ENCODE results near the gene B3GNT4.
"Not testable (repeated sequence)": the region's sequence is repeated elsewhere in the genome, so short reads cannot be mapped to it uniquely, and the experiment has no call there.

Gene B3GNT4

GRCh38 chr12:122227341-122227740, 23.8 kb downstream of the B3GNT4 start:
- Histone ChIP-seq H3K4me3 (ENCODE audit: low read length) (no peak overlapping the region), H3K4me2 (ENCODE audit: low read length) (no peak overlapping the region), H3K4me1 (ENCODE audit: control insufficient read depth, insufficient read depth, low read length) (peaks cover 17% of the 10 kb centered on the region), H3K9me3 (replicated peaks; ENCODE audit: low read length) (no peaks in the 10 kb centered on the region), H3K9ac (ENCODE audit: low read depth, low read length) (no peak overlapping the region), H3K27me3 (ENCODE audit: control insufficient read depth, insufficient read depth, low read length) (no peaks in the 10 kb centered on the region), H3K36me3 (ENCODE audit: insufficient read depth, low read length) (peaks cover 20% of the 10 kb centered on the region)

GRCh38 chr12:122228092-122228491, 24.6 kb downstream of the B3GNT4 start:
- peaks cover 24% of the 10 kb centered on the region for H3K36me3 ChIP-seq (ENCODE audit: insufficient read depth, low read length)
- H3K4me2 ChIP-seq (ENCODE audit: low read length): no peak overlapping the region
- H3K9me3 ChIP-seq (replicated peaks; ENCODE audit: low read length): no peaks in the 10 kb centered on the region
- peaks cover 17% of the 10 kb centered on the region for H3K4me1 ChIP-seq (ENCODE audit: control insufficient read depth, insufficient read depth, low read length)
- H3K4me3 ChIP-seq (ENCODE audit: low read length): no peak overlapping the region
- no peak overlapping the region for H3K9ac ChIP-seq (ENCODE audit: low read depth, low read length)
- no peaks in the 10 kb centered on the region for H3K27me3 ChIP-seq (ENCODE audit: control insufficient read depth, insufficient read depth, low read length)

GRCh38 chr12:122230798-122231197, 27.3 kb downstream of the B3GNT4 start:
- H3K36me3 ChIP-seq (ENCODE audit: insufficient read depth, low read length): peaks cover 26% of the 10 kb centered on the region
- no peak overlapping the region for H3K4me2 ChIP-seq (ENCODE audit: low read length)
- H3K9me3 ChIP-seq (replicated peaks; ENCODE audit: low read length): no peaks in the 10 kb centered on the region
- no peak overlapping the region for H3K4me3 ChIP-seq (ENCODE audit: low read length)
- H3K4me1 ChIP-seq (ENCODE audit: control insufficient read depth, insufficient read depth, low read length): peaks cover 9% of the 10 kb centered on the region
- H3K27me3 ChIP-seq (ENCODE audit: control insufficient read depth, insufficient read depth, low read length): no peaks in the 10 kb centered on the region
- no peak overlapping the region for H3K9ac ChIP-seq (ENCODE audit: low read depth, low read length)

- H3K4me2 ChIP-seq (ENCODE audit: low read length): no peak overlapping the region
- H3K9me3 ChIP-seq (replicated peaks; ENCODE audit: low read length): no peaks in the 10 kb centered on the region
- no peaks in the 10 kb centered on the region for H3K27me3 ChIP-seq (ENCODE audit: control insufficient read depth, insufficient read depth, low read length)
- no peak overlapping the region for H3K4me3 ChIP-seq (ENCODE audit: low read length)
- no peaks in the 10 kb centered on the region for H3K4me1 ChIP-seq (ENCODE audit: control insufficient read depth, insufficient read depth, low read length)
- H3K9ac ChIP-seq (ENCODE audit: low read depth, low read length): no peak overlapping the region
- H3K36me3 ChIP-seq (ENCODE audit: insufficient read depth, low read length): peaks cover 30% of the 10 kb centered on the region
These were observed 29.2 kb downstream of the B3GNT4 start for GRCh38 chr12:122232691-122233090.

GRCh38 chr12:122235741-122236140, 32.2 kb downstream of the B3GNT4 start:
- Histone ChIP-seq H3K9ac (ENCODE audit: low read depth, low read length) (no peak overlapping the region), H3K4me2 (ENCODE audit: low read length) (no peak overlapping the region), H3K4me1 (ENCODE audit: control insufficient read depth, insufficient read depth, low read length) (no peaks in the 10 kb centered on the region), H3K4me3 (ENCODE audit: low read length) (no peak overlapping the region), H3K27me3 (ENCODE audit: control insufficient read depth, insufficient read depth, low read length) (no peaks in the 10 kb centered on the region), H3K9me3 (replicated peaks; ENCODE audit: low read length) (no peaks in the 10 kb centered on the region), H3K36me3 (ENCODE audit: insufficient read depth, low read length) (peaks cover 29% of the 10 kb centered on the region)

- H3K4me3 ChIP-seq (ENCODE audit: low read length): no peak overlapping the region
- H3K27me3 ChIP-seq (ENCODE audit: control insufficient read depth, insufficient read depth, low read length): no peaks in the 10 kb centered on the region
- H3K9ac ChIP-seq (ENCODE audit: low read depth, low read length): no peak overlapping the region
- H3K4me2 ChIP-seq (ENCODE audit: low read length): no peak overlapping the region
- no peaks in the 10 kb centered on the region for H3K4me1 ChIP-seq (ENCODE audit: control insufficient read depth, insufficient read depth, low read length)
- peaks cover 22% of the 10 kb centered on the region for H3K36me3 ChIP-seq (ENCODE audit: insufficient read depth, low read length)
- H3K9me3 ChIP-seq (replicated peaks; ENCODE audit: low read length): no peaks in the 10 kb centered on the region
These were observed 35.4 kb downstream of the B3GNT4 start for GRCh38 chr12:122238861-122239260.

- no peaks in the 10 kb centered on the region for H3K27me3 ChIP-seq (ENCODE audit: control insufficient read depth, insufficient read depth, low read length)
- H3K36me3 ChIP-seq (ENCODE audit: insufficient read depth, low read length): peaks cover 11% of the 10 kb centered on the region
- no peak overlapping the region for H3K9ac ChIP-seq (ENCODE audit: low read depth, low read length)
- no peaks in the 10 kb centered on the region for H3K9me3 ChIP-seq (replicated peaks; ENCODE audit: low read length)
- no peaks in the 10 kb centered on the region for H3K4me1 ChIP-seq (ENCODE audit: control insufficient read depth, insufficient read depth, low read length)
- no peak overlapping the region for H3K4me2 ChIP-seq (ENCODE audit: low read length)
- H3K4me3 ChIP-seq (ENCODE audit: low read length): no peak overlapping the region
These were observed 40.5 kb downstream of the B3GNT4 start for GRCh38 chr12:122243965-122244364.

- Histone ChIP-seq H3K4me3 (ENCODE audit: low read length) (no peak overlapping the region), H3K9me3 (replicated peaks; ENCODE audit: low read length) (no peaks in the 10 kb centered on the region), H3K27me3 (ENCODE audit: control insufficient read depth, insufficient read depth, low read length) (no peaks in the 10 kb centered on the region), H3K9ac (ENCODE audit: low read depth, low read length) (no peak overlapping the region), H3K4me1 (ENCODE audit: control insufficient read depth, insufficient read depth, low read length) (no peaks in the 10 kb centered on the region), H3K4me2 (ENCODE audit: low read length) (no peak overlapping the region), H3K36me3 (ENCODE audit: insufficient read depth, low read length) (peaks cover 18% of the 10 kb centered on the region)
These were observed 41.3 kb downstream of the B3GNT4 start for GRCh38 chr12:122244565-122245371.

- no peaks in the 10 kb centered on the region for H3K9me3 ChIP-seq (replicated peaks; ENCODE audit: low read length)
- H3K4me3 ChIP-seq (ENCODE audit: low read length): no peak overlapping the region
- no peaks in the 10 kb centered on the region for H3K27me3 ChIP-seq (ENCODE audit: control insufficient read depth, insufficient read depth, low read length)
- peaks cover 21% of the 10 kb centered on the region for H3K36me3 ChIP-seq (ENCODE audit: insufficient read depth, low read length)
- H3K9ac ChIP-seq (ENCODE audit: low read depth, low read length): no peak overlapping the region
- H3K4me2 ChIP-seq (ENCODE audit: low read length): no peak overlapping the region
- no peaks in the 10 kb centered on the region for H3K4me1 ChIP-seq (ENCODE audit: control insufficient read depth, insufficient read depth, low read length)
These were observed 42.0 kb downstream of the B3GNT4 start for GRCh38 chr12:122245553-122245952.

GRCh38 chr12:122250047-122250446, 46.5 kb downstream of the B3GNT4 start:
- Histone ChIP-seq H3K9ac (ENCODE audit: low read depth, low read length) (no peak overlapping the region), H3K27me3 (ENCODE audit: control insufficient read depth, insufficient read depth, low read length) (no peaks in the 10 kb centered on the region), H3K4me3 (ENCODE audit: low read length) (no peak overlapping the region), H3K4me1 (ENCODE audit: control insufficient read depth, insufficient read depth, low read length) (no peaks in the 10 kb centered on the region), H3K9me3 (replicated peaks; ENCODE audit: low read length) (no peaks in the 10 kb centered on the region), H3K36me3 (ENCODE audit: insufficient read depth, low read length) (peaks cover 19% of the 10 kb centered on the region), H3K4me2 (ENCODE audit: low read length) (no peak overlapping the region)

GRCh38 chr12:122250536-122250935, 47.0 kb downstream of the B3GNT4 start:
- no peaks in the 10 kb centered on the region for H3K4me1 ChIP-seq (ENCODE audit: control insufficient read depth, insufficient read depth, low read length)
- H3K4me2 ChIP-seq (ENCODE audit: low read length): no peak overlapping the region
- peaks cover 19% of the 10 kb centered on the region for H3K36me3 ChIP-seq (ENCODE audit: insufficient read depth, low read length)
- no peaks in the 10 kb centered on the region for H3K9me3 ChIP-seq (replicated peaks; ENCODE audit: low read length)
- no peaks in the 10 kb centered on the region for H3K27me3 ChIP-seq (ENCODE audit: control insufficient read depth, insufficient read depth, low read length)
- no peak overlapping the region for H3K9ac ChIP-seq (ENCODE audit: low read depth, low read length)
- no peak overlapping the region for H3K4me3 ChIP-seq (ENCODE audit: low read length)

- H3K4me1 ChIP-seq (ENCODE audit: control insufficient read depth, insufficient read depth, low read length); H3K27me3 ChIP-seq (ENCODE audit: control insufficient read depth, insufficient read depth, low read length); H3K4me3 ChIP-seq (ENCODE audit: low read length); H3K9ac ChIP-seq (ENCODE audit: low read depth, low read length); H3K4me2 ChIP-seq (ENCODE audit: low read length); H3K9me3 ChIP-seq (replicated peaks; ENCODE audit: low read length): not testable (repeated sequence)
- H3K36me3 ChIP-seq (ENCODE audit: insufficient read depth, low read length): peaks cover 29% of the 10 kb centered on the region
These were observed 55.0 kb downstream of the B3GNT4 start for GRCh38 chr12:122258462-122258861.

Measured in skeletal muscle satellite cell (primary cell).